HepG2 (cell line): Measurements from ENCODE around the gene TOX2. TPM values are rescaled to one million over a fixed set of nuclear protein-coding genes. Genes with fewer than 3 reads are reported as not detected.

Experiments
- ATAC-seq: fragments of 200-7000 bp; cut with Tn5 transposase; 3 replicates; pipeline ENCODE4 v1.9.1; 2020; ENCODE audit warnings: mild to moderate bottlenecking, moderate library complexity
- BruUV-seq: library from RNA; stranded (reverse); fragments of 400-500 nt; replicated peaks from 2 replicates; lab custom pipeline; 2021; lab: Mats Ljungman, UMichigan
- CTCF ChIA-PET: fragments of 300-600 bp; formaldehyde crosslinking; extraction: SDS; loops from one replicate; lab custom pipeline; 2021; ENCODE audit warnings: low total read pairs, inconsistent platforms, low intra/inter-chr PET ratio; lab: Yijun Ruan, JAX
- POLR2A ChIA-PET: fragments of 350-600 bp; sonication (Branson Sonifier 250); formaldehyde crosslinking; loops from one replicate; lab custom pipeline; 2020; ENCODE audit warnings: antibody characterized with exemption, inconsistent platforms; lab: Yijun Ruan, JAX
- DNase-seq: peaks from one replicate; pipeline ENCODE4 v3.0.0-alpha.2; 2015; ENCODE audit warnings: low spot score
- FAIRE-seq: peaks from 3 replicates; lab custom pipeline; 2011; peaks lifted over from hg19 to GRCh38; lab: Jason Lieb, UNC
- H2AFZ ChIP-seq: one replicate; pipeline ENCODE4 v1.6.1; 2011; ENCODE audit warnings: low read length, inconsistent platforms
- H3K27ac ChIP-seq: fragments of 300-600 bp; 3 replicates; pipeline ENCODE4 v1.8.0; 2011; ENCODE audit warnings: mixed run types, mild to moderate bottlenecking, mixed read lengths, low read length, inconsistent platforms; ENCODE audit not compliant: insufficient read depth; ENCODE audit errors: extremely low read length
- H3K27me3 ChIP-seq, 2 experiments: fragments of 200-600 bp in 1 of 2; 2 replicates in 1 of 2; 3 replicates in 1 of 2; pipeline versions ENCODE4 v1.6.0 to v1.8.0; 2011; ENCODE audit warnings: low read length in 2 of 2, mild to moderate bottlenecking in 2 of 2, moderate library complexity in 2 of 2, inconsistent platforms in 1 of 2; ENCODE audit not compliant: insufficient read depth in 2 of 2, control insufficient read depth in 1 of 2
- H3K36me3 ChIP-seq, 2 experiments: fragments of 200-600 bp in 1 of 2; replicated peaks in 1 of 2; 2 replicates in 1 of 2; 3 replicates in 1 of 2; pipeline versions ENCODE4 v1.5.1 to v1.8.0; 2011; ENCODE audit warnings: low read length in 2 of 2, inconsistent platforms in 1 of 2; ENCODE audit not compliant: insufficient read depth in 2 of 2, control insufficient read depth in 1 of 2
- H3K4me1 ChIP-seq: 2 replicates; pipeline ENCODE4 v1.5.1; 2012; ENCODE audit warnings: low read length, inconsistent platforms; ENCODE audit not compliant: insufficient read depth
- H3K4me2 ChIP-seq: 2 replicates; pipeline ENCODE4 v1.6.0; 2011; ENCODE audit warnings: low read depth, low read length, inconsistent platforms
- H3K4me3 ChIP-seq, 3 experiments: fragments of 200-600 bp in 1 of 3; sonication (generic), shearing (Covaris generic) in 1 of 3; replicated peaks in 1 of 3; 2 replicates each; pipeline ENCODE4 v1.5.1; 2011 to 2016; ENCODE audit warnings: low read length in 3 of 3, inconsistent platforms in 2 of 3, low read depth in 2 of 3, mild to moderate bottlenecking in 2 of 3, control low read depth in 1 of 3, mixed read lengths in 1 of 3; ENCODE audit not compliant: insufficient read depth in 1 of 3
- H3K79me2 ChIP-seq: one replicate; pipeline ENCODE4 v1.6.1; 2011; ENCODE audit warnings: low read length, inconsistent platforms; ENCODE audit not compliant: insufficient read depth
- H3K9ac ChIP-seq: 2 replicates; pipeline ENCODE4 v1.6.0; 2011; ENCODE audit warnings: mild to moderate bottlenecking, low read depth, low read length, inconsistent platforms; ENCODE audit not compliant: insufficient read depth
- H3K9me3 ChIP-seq: 2 replicates; pipeline ENCODE4 v1.5.1; 2012; ENCODE audit warnings: mild to moderate bottlenecking, low read length
- H4K20me1 ChIP-seq: 2 replicates; pipeline ENCODE4 v1.6.0; 2011; ENCODE audit warnings: inconsistent platforms, mild to moderate bottlenecking, low read length, moderate library complexity; ENCODE audit not compliant: insufficient read depth
- CREB1 ChIP-seq, 2 experiments: fragments of 450-650 bp in 1 of 2; IDR thresholded peaks; 2 replicates each; pipeline ENCODE4 v1.6.1; 2016 to 2017; ENCODE audit warnings: control low read depth in 1 of 2, mild to moderate bottlenecking in 1 of 2, missing compliant biosample characterization in 1 of 2, missing genetic modification characterization in 1 of 2
- DNMT1 ChIP-seq: sonication (generic); formaldehyde crosslinking; IDR thresholded peaks from 2 replicates; pipeline ENCODE4 v1.5.1; 2020; ENCODE audit warnings: mild to moderate bottlenecking, missing genetic modification reagents
- FOSL1 ChIP-seq: sonication (generic); formaldehyde crosslinking; IDR thresholded peaks from 2 replicates; pipeline ENCODE4 v1.9.0; 2021; ENCODE audit warnings: missing genetic modification reagents, borderline replicate concordance
- FOSL2 ChIP-seq: sonication (generic); formaldehyde crosslinking; IDR thresholded peaks from 2 replicates; pipeline ENCODE4 v1.4.0; 2020; ENCODE audit warnings: missing genetic modification reagents
- IKZF4 ChIP-seq: sonication (generic); formaldehyde crosslinking; IDR thresholded peaks from 2 replicates; pipeline ENCODE4 v1.5.1; 2020; ENCODE audit warnings: borderline replicate concordance, mild to moderate bottlenecking, low read depth, missing genetic modification reagents; ENCODE audit errors: not compliant biosample characterization
- RCOR2 ChIP-seq: IDR thresholded peaks from 2 replicates; pipeline ENCODE4 v1.6.1; 2016; ENCODE audit warnings: missing biosample characterization, missing genetic modification reagents
- SMAD9 ChIP-seq: sonication (generic); formaldehyde crosslinking; IDR thresholded peaks from 2 replicates; pipeline ENCODE4 v1.5.1; 2020; ENCODE audit warnings: mild to moderate bottlenecking, missing genetic modification reagents
- ZC3H13 ChIP-seq: sonication (generic); formaldehyde crosslinking; IDR thresholded peaks from 2 replicates; pipeline ENCODE4 v1.8.1; 2023; ENCODE audit warnings: mild to moderate bottlenecking, missing genetic modification reagents, moderate library complexity
- ZKSCAN8 ChIP-seq: IDR thresholded peaks from 2 replicates; pipeline ENCODE4 v1.6.1; 2016; ENCODE audit warnings: borderline replicate concordance, missing genetic modification reagents, missing compliant biosample characterization
- ZNF10 ChIP-seq: sonication (generic); formaldehyde crosslinking; IDR thresholded peaks from 2 replicates; pipeline ENCODE4 v1.4.0; 2020; ENCODE audit warnings: mild to moderate bottlenecking, low read depth, missing genetic modification reagents, borderline replicate concordance
- ZNF17 ChIP-seq: sonication (generic); formaldehyde crosslinking; IDR thresholded peaks from 2 replicates; pipeline ENCODE4 v1.5.0; 2020; ENCODE audit warnings: mild to moderate bottlenecking, missing genetic modification reagents
- ZNF180 ChIP-seq: sonication (generic); formaldehyde crosslinking; IDR thresholded peaks from 2 replicates; pipeline ENCODE4 v1.4.0; 2020; ENCODE audit warnings: low read depth, missing genetic modification reagents, borderline replicate concordance
- ZNF446 ChIP-seq: sonication (generic); formaldehyde crosslinking; IDR thresholded peaks from 2 replicates; pipeline ENCODE4 v1.5.0; 2020; ENCODE audit warnings: mild to moderate bottlenecking, missing genetic modification reagents
- ZNF484 ChIP-seq: sonication (generic); formaldehyde crosslinking; IDR thresholded peaks from 2 replicates; pipeline ENCODE4 v1.5.1; 2020; ENCODE audit warnings: mild to moderate bottlenecking, low read depth, missing genetic modification reagents, borderline replicate concordance
- ZNF543 ChIP-seq: sonication (generic); formaldehyde crosslinking; IDR thresholded peaks from 2 replicates; pipeline ENCODE4 v1.4.0; 2020; ENCODE audit warnings: mild to moderate bottlenecking, missing genetic modification reagents
- ZNF576 ChIP-seq: sonication (generic); formaldehyde crosslinking; IDR thresholded peaks from 2 replicates; pipeline ENCODE4 v1.4.0; 2020; ENCODE audit warnings: mild to moderate bottlenecking, missing genetic modification reagents
- ZNF777 ChIP-seq: sonication (generic); formaldehyde crosslinking; IDR thresholded peaks from 2 replicates; pipeline ENCODE4 v1.4.0; 2020; ENCODE audit warnings: missing genetic modification reagents
- WGBS: methylation state at CpG from one replicate; pipeline ENCODE4 v1.1.6; 2017; ENCODE audit warnings: low lambda C conversion rate; 5-methylcytosine and 5-hydroxymethylcytosine counted together
- in situ Hi-C: cut with HindIII; loops from 2 replicates; pipeline ENCODE4 v1.10.0; 2017; ENCODE audit warnings: low pct_unique_long_range_greater_than_20kb; ENCODE audit not compliant: extremely low pct_ligation_motif_present
- intact Hi-C: fragments of 100-400 bp; cut with micrococcal nuclease; formaldehyde crosslinking; loops from one replicate; pipeline ENCODE4 v1.10.0; 2022; ENCODE audit not compliant: unreplicated experiment
- polyA plus RNA-seq, 8 experiments: library from polyadenylated mRNA; depleted of rRNA in 3 of 8; stranded (reverse) in 7 of 8; unstranded in 1 of 8; fragments of >200 nt; fragmentation: Illumina TruSeq in 4 of 8; extraction: Trizol in 4 of 8; gene quantifications; 2 replicates each; pipeline versions ENCODE4 v1.2.1 to v1.2.3, GENCODE V29; 2011 to 2016; ENCODE audit warnings: low read depth in 4 of 8, missing spikeins in 1 of 8, mixed read lengths in 1 of 8; ENCODE audit not compliant: insufficient read depth in 1 of 8
- total RNA-seq, 5 experiments: library from RNA; depleted of rRNA; stranded (reverse); fragments of >200 nt; fragmentation: Illumina TruSeq; extraction: Trizol; gene quantifications; 2 replicates each; pipeline ENCODE4 v1.2.3, GENCODE V29; 2016; ENCODE audit warnings: low read depth in 1 of 5

The TOX2 gene
- total and polyA plus RNA-seq, 2 of the 13 experiments (the other 11 are each of a cell fraction or from before 2014, with no cell fraction given), result not detected

DNA sequence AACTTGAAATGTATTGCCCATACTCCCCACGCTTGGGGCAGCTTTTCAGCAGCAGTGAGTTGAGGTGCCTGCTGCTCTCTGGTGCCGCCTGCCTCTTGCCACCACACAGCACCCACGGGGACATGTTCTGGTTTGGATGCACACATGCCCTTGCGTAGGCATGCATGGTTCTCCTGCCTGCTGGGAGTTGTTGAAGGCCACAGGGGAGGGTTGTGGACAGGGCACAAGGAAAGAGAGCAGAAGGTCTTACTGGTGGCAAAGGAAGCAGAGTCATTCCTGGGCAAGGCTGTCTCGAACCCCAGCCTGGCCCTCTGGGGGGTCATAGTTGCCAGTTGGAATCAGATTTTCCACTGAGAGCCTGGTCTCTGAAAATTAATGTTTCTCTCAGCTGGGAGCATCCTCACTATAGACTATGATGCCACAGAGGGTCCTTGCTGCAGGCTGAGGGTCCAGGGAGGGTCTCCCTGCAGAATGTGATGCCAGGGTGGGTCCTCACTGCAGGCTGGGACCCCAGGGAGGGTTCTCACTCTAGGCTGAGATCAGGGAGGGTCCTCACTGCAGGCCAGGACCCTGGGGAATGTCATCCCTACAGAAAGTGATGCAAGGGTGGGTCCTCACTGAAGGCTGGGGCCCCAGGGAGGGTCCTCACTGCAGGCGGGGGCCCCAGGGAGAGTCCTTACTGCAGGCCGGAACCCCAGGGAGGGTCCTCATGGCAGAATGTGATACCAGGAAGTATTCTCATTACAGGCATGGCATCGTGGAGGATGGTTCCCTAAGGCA is 59.2 kb downstream of the TOX2 start:
- Histone ChIP-seq H3K4me1 (no peaks in the 10 kb centered on the region), H3K4me3 (no peak overlapping the region), H3K9ac (no peak overlapping the region), H3K4me2 (no peak overlapping the region), H4K20me1 (no peaks in the 10 kb centered on the region), H3K9me3 (no peaks in the 10 kb centered on the region), H2AFZ (no peak overlapping the region), H3K79me2 (no peaks in the 10 kb centered on the region), H3K27ac (no peak overlapping the region), H3K36me3 (no peaks in the 10 kb centered on the region), H3K27me3 (no peaks in the 10 kb centered on the region)
- POLR2A ChIA-PET, result no interaction called here
- BruUV-seq, result no TSS peak
- ATAC-seq (no peak), DNase-seq (no peak), FAIRE-seq (no peak)
- intact Hi-C loops (no loop called here), in situ Hi-C loops (no loop called here)
- WGBS, result 9% methylated on average over 8 of the region's 8 CpGs
- CTCF ChIA-PET, result no interaction called here
- no peak for TF ChIP-seq ZNF777 (CRISPR knock-in tag)
- TF ChIP-seq ZNF543 (CRISPR knock-in tag), result no peak
- TF ChIP-seq ZNF446 (CRISPR knock-in tag), result no peak
- TF ChIP-seq ZKSCAN8, result no peak
- TF ChIP-seq ZNF17 (CRISPR knock-in tag), result no peak
- no peak for TF ChIP-seq ZNF180 (CRISPR knock-in tag)
- TF ChIP-seq ZC3H13 (CRISPR knock-in tag), result no peak
- no peak for TF ChIP-seq FOSL1 (CRISPR knock-in tag)
- TF ChIP-seq RCOR2 (CRISPR knock-in tag), result no peak
- no peak for TF ChIP-seq FOSL2 (CRISPR knock-in tag)
- no peak for TF ChIP-seq ZNF576 (CRISPR knock-in tag)
- no peak for TF ChIP-seq SMAD9 (CRISPR knock-in tag)
- no peak for TF ChIP-seq CREB1 (IDR thresholded peaks at IDR 0.05)
- no peak for TF ChIP-seq CREB1 (CRISPR knock-in tag; IDR thresholded peaks at IDR 0.05)
- TF ChIP-seq IKZF4 (CRISPR knock-in tag), result no peak
- no peak for TF ChIP-seq ZNF10
- no peak for TF ChIP-seq DNMT1 (CRISPR knock-in tag)
- TF ChIP-seq ZNF484 (CRISPR knock-in tag), result no peak
